PC-3 (cell line): Measurements from ENCODE around the gene S100B. TPM values are rescaled to one million over a fixed set of nuclear protein-coding genes. Genes with fewer than 3 reads are reported as not detected.

ENCODE experiments used
- ATAC-seq: fragments of 200-7000 bp; cut with Tn5 transposase; 2 replicates; pipeline ENCODE4 v1.9.1; 2020; ENCODE audit warnings: mild to moderate bottlenecking, moderate library complexity
- BruUV-seq: library from RNA; stranded (reverse); fragments of 400-500 nt; replicated peaks from 2 replicates; lab custom pipeline; 2021; lab: Mats Ljungman, UMichigan
- CTCF ChIA-PET: fragments of 300-600 bp; sonication (Branson Sonifier 250); formaldehyde crosslinking; loops from one replicate; lab custom pipeline; 2022; ENCODE audit warnings: antibody characterized with exemption; lab: Charles Lee
- POLR2A ChIA-PET: fragments of 300-600 bp; sonication (Branson Sonifier 250); formaldehyde crosslinking; loops from one replicate; lab custom pipeline; 2022; ENCODE audit warnings: antibody characterized with exemption; ENCODE audit not compliant: unreplicated experiment; lab: Charles Lee
- DNase-seq: peaks from one replicate; pipeline ENCODE4 v3.0.0-alpha.2; 2015
- H2AFZ ChIP-seq: fragments of 300-600 bp; sonication (generic); 2 replicates; pipeline ENCODE4 v1.6.0; 2016; ENCODE audit warnings: antibody characterized with exemption, low read length
- H3F3A ChIP-seq: fragments of 300-600 bp; sonication (generic); one replicate; pipeline ENCODE4 v1.6.0; 2017; ENCODE audit warnings: antibody characterized with exemption, low read length, control low read depth, mild to moderate bottlenecking; ENCODE audit not compliant: unreplicated experiment
- H3K27ac ChIP-seq: fragments of 300-600 bp; sonication (generic); 2 replicates; pipeline ENCODE4 v1.5.1; 2016; ENCODE audit warnings: mild to moderate bottlenecking, low read length
- H3K27me3 ChIP-seq: fragments of 300-600 bp; sonication (generic); 2 replicates; pipeline ENCODE4 v1.6.1; 2016; ENCODE audit warnings: low read length, mixed read lengths
- H3K36me3 ChIP-seq: fragments of 300-600 bp; sonication (generic); 2 replicates; pipeline ENCODE4 v1.6.1; 2016; ENCODE audit warnings: low read depth, mixed run types, low read length, mixed read lengths
- H3K4me1 ChIP-seq: fragments of 300-600 bp; sonication (generic); 2 replicates; pipeline ENCODE4 v1.5.1; 2016; ENCODE audit warnings: low read length; ENCODE audit not compliant: insufficient read depth
- H3K4me2 ChIP-seq: fragments of 300-600 bp; sonication (generic); 2 replicates; pipeline ENCODE4 v1.6.0; 2016; ENCODE audit warnings: low read length
- H3K4me3 ChIP-seq: fragments of 300-600 bp; sonication (generic); 2 replicates; pipeline ENCODE4 v1.5.1; 2016; ENCODE audit warnings: mild to moderate bottlenecking, low read length, mixed read lengths
- H3K79me2 ChIP-seq: fragments of 300-600 bp; sonication (generic); 2 replicates; pipeline ENCODE4 v1.6.1; 2017; ENCODE audit warnings: low read length, mixed read lengths
- H3K9ac ChIP-seq: fragments of 300-600 bp; sonication (generic); 2 replicates; pipeline ENCODE4 v1.6.0; 2016; ENCODE audit warnings: mild to moderate bottlenecking, low read length
- H3K9me2 ChIP-seq: fragments of 300-600 bp; sonication (generic); replicated peaks from 2 replicates; pipeline ENCODE4 v1.6.1; 2016; ENCODE audit warnings: mixed run types, low read length, mixed read lengths
- H3K9me3 ChIP-seq: fragments of 300-600 bp; sonication (generic); 2 replicates; pipeline ENCODE4 v1.6.1; 2016; ENCODE audit warnings: low read length, mixed read lengths
- H4K20me1 ChIP-seq: fragments of 300-600 bp; sonication (generic); 2 replicates; pipeline ENCODE4 v1.6.1; 2016; ENCODE audit warnings: low read length, mixed read lengths
- EZH2 ChIP-seq: fragments of 300-600 bp; sonication (generic); IDR thresholded peaks from one replicate; pipeline ENCODE4 v1.6.1; 2017; ENCODE audit warnings: antibody characterized with exemption, mild to moderate bottlenecking, low read length; ENCODE audit not compliant: unreplicated experiment
- EZH2phosphoT487 ChIP-seq: fragments of 300-600 bp; sonication (generic); IDR thresholded peaks from 2 replicates; pipeline ENCODE4 v1.6.1; 2018; ENCODE audit warnings: mild to moderate bottlenecking, antibody characterized with exemption, low read length, borderline replicate concordance
- intact Hi-C: fragments of 100-400 bp; cut with micrococcal nuclease; formaldehyde crosslinking; loops from 2 replicates; pipeline ENCODE4 v1.9.0; 2023
- total RNA-seq: library from RNA; depleted of rRNA; stranded (reverse); fragments of >200 nt; gene quantifications from 2 replicates; pipeline ENCODE4 v1.2.3, GENCODE V29; 2014
- TF ChIP-seq, protein P1 (sequence below): fragments of 300-600 bp; sonication (generic); conservative IDR thresholded peaks from 2 replicates; pipeline ENCODE4 v1.5.1; 2017; ENCODE audit warnings: antibody characterized with exemption, low read depth, mild to moderate bottlenecking, low read length

S100B gene
- total RNA-seq, 1 experiment from 2014 or later: not detected

- Histone ChIP-seq H3K4me1 (no peaks in the 10 kb centered on the region; the same call in 1 of the 2 replicates), H3F3A (no peaks in the 10 kb centered on the region), H2AFZ (no peak overlapping the region), H3K4me2 (no peak overlapping the region), H3K27ac (no peak overlapping the region), H3K9ac (no peak overlapping the region), H3K9me2 (no peaks in the 10 kb centered on the region), H3K79me2 (no peaks in the 10 kb centered on the region), H3K36me3 (peaks cover 55% of the 10 kb centered on the region), H3K27me3 (no peaks in the 10 kb centered on the region), H3K4me3 (no peak overlapping the region), H3K9me3 (no peaks in the 10 kb centered on the region; the same call in 1 of the 2 replicates), H4K20me1 (no peaks in the 10 kb centered on the region)
- no peak for ATAC-seq
- DNase-seq: no peak
- ChIA-PET POLR2A (no interaction called here), CTCF (no interaction called here)
- TSS peak; percentile 27 for BruUV-seq
- intact Hi-C loops: no loop called here
- TF ChIP-seq, protein P1, sequence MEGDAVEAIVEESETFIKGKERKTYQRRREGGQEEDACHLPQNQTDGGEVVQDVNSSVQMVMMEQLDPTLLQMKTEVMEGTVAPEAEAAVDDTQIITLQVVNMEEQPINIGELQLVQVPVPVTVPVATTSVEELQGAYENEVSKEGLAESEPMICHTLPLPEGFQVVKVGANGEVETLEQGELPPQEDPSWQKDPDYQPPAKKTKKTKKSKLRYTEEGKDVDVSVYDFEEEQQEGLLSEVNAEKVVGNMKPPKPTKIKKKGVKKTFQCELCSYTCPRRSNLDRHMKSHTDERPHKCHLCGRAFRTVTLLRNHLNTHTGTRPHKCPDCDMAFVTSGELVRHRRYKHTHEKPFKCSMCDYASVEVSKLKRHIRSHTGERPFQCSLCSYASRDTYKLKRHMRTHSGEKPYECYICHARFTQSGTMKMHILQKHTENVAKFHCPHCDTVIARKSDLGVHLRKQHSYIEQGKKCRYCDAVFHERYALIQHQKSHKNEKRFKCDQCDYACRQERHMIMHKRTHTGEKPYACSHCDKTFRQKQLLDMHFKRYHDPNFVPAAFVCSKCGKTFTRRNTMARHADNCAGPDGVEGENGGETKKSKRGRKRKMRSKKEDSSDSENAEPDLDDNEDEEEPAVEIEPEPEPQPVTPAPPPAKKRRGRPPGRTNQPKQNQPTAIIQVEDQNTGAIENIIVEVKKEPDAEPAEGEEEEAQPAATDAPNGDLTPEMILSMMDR: no peak
- no peak for TF ChIP-seq EZH2
Observed at GRCh38 chr21:46569081-46569480, 35.8 kb downstream of the S100B start.

GRCh38 chr21:46568562-46568961, 36.3 kb downstream of the S100B start:
- ATAC-seq: no peak

GRCh38 chr21:46567348-46567747, 37.5 kb downstream of the S100B start:
- Histone ChIP-seq H3K9me2 (no peaks in the 10 kb centered on the region), H3K4me2 (no peak overlapping the region), H3K27me3 (no peaks in the 10 kb centered on the region), H3K36me3 (peaks cover 58% of the 10 kb centered on the region), H4K20me1 (no peaks in the 10 kb centered on the region), H3K79me2 (no peaks in the 10 kb centered on the region), H3K27ac (no peak overlapping the region), H3F3A (no peaks in the 10 kb centered on the region), H3K4me3 (no peak overlapping the region), H3K9me3 (no peaks in the 10 kb centered on the region; the same call in 1 of the 2 replicates), H3K9ac (no peak overlapping the region), H2AFZ (no peak overlapping the region), H3K4me1 (no peaks in the 10 kb centered on the region; the same call in 1 of the 2 replicates)
- no TSS peak for BruUV-seq
- intact Hi-C loops: no loop called here
- ChIA-PET CTCF (no interaction called here), POLR2A (no interaction called here)
- ATAC-seq (no peak), DNase-seq (no peak)
- TF ChIP-seq EZH2phosphoT487 (no peak), EZH2 (no peak)
- TF ChIP-seq, protein P1: no peak

More at GRCh38 chr21:46568562-46568961, 36.3 kb downstream of the S100B start:
- no peaks in the 10 kb centered on the region; the same call in 1 of the 2 replicates for H3K9me3 ChIP-seq
- H3K4me1 ChIP-seq: no peaks in the 10 kb centered on the region; the same call in 1 of the 2 replicates
- BruUV-seq: no TSS peak
- H3K4me3 ChIP-seq: no peak overlapping the region
- intact Hi-C loops: no loop called here
- H3K27ac ChIP-seq: no peak overlapping the region
- H3K9me2 ChIP-seq: no peaks in the 10 kb centered on the region
- H2AFZ ChIP-seq: no peak overlapping the region
- no peak overlapping the region for H3K4me2 ChIP-seq
- TF ChIP-seq EZH2phosphoT487 (no peak), EZH2 (no peak)
- TF ChIP-seq, protein P1: no peak
- no peaks in the 10 kb centered on the region for H3K27me3 ChIP-seq
- no peak overlapping the region for H3K9ac ChIP-seq
- ChIA-PET CTCF (no interaction called here), POLR2A (no interaction called here)
- DNase-seq: no peak
- H3F3A ChIP-seq: no peaks in the 10 kb centered on the region
- peaks cover 60% of the 10 kb centered on the region for H3K36me3 ChIP-seq
- no peaks in the 10 kb centered on the region for H4K20me1 ChIP-seq
- H3K79me2 ChIP-seq: no peaks in the 10 kb centered on the region
